SK-N-SH treated with all-trans-retinoic acid at 6 μM for 48 hours (cell line): ENCODE results near the gene TAS2R60.
"Not testable (repeated sequence)": the region's sequence is repeated elsewhere in the genome, so short reads cannot be mapped to it uniquely, and the experiment has no call there.

ENCODE experiments used
- ATAC-seq: fragments of 200-7000 bp; cut with Tn5 transposase; 3 replicates; pipeline ENCODE4 v1.9.1; 2020; ENCODE audit warnings: mild to moderate bottlenecking, moderate library complexity
- ARNTL ChIP-seq: fragments of 450-650 bp; formaldehyde crosslinking; IDR thresholded peaks from 2 replicates; pipeline ENCODE4 v1.5.0; 2020; ENCODE audit warnings: low read depth, mild to moderate bottlenecking, moderate library complexity, borderline replicate concordance
- ESRRG ChIP-seq: fragments of 250-450 bp; sonication (Bioruptor Pico); IDR thresholded peaks from 2 replicates; pipeline ENCODE4 v1.6.1; 2021; ENCODE audit warnings: mild to moderate bottlenecking
- GLIS3 ChIP-seq: fragments of 250-450 bp; sonication (Bioruptor Pico); IDR thresholded peaks from 2 replicates; pipeline ENCODE4 v1.5.0; 2020; ENCODE audit warnings: mild to moderate bottlenecking, moderate library complexity
- ISL1 ChIP-seq: fragments of 250-450 bp; sonication (Bioruptor Pico); IDR thresholded peaks from 2 replicates; pipeline ENCODE4 v2.1.2; 2022; ENCODE audit warnings: mild to moderate bottlenecking, moderate library complexity
- OSR1 ChIP-seq: fragments of 250-450 bp; sonication (Bioruptor Pico); IDR thresholded peaks from 2 replicates; pipeline ENCODE4 v1.8.0; 2022; ENCODE audit warnings: moderate library complexity, mild to moderate bottlenecking, inconsistent platforms
- RARB ChIP-seq: fragments of 250-450 bp; sonication (Bioruptor Pico); IDR thresholded peaks from 2 replicates; pipeline ENCODE4 v1.8.0; 2021; ENCODE audit warnings: mild to moderate bottlenecking, moderate library complexity
- SNAI2 ChIP-seq: fragments of 250-450 bp; sonication (Bioruptor Pico); IDR thresholded peaks from 2 replicates; pipeline ENCODE4 v1.5.0; 2020; ENCODE audit warnings: mild to moderate bottlenecking, moderate library complexity
- ZC3H10 ChIP-seq: fragments of 250-450 bp; sonication (Bioruptor Pico); IDR thresholded peaks from 2 replicates; pipeline ENCODE4 v1.5.1; 2021; ENCODE audit warnings: mild to moderate bottlenecking, moderate library complexity
- ZFP3 ChIP-seq: fragments of 250-450 bp; sonication (Bioruptor Pico); IDR thresholded peaks from 2 replicates; pipeline ENCODE4 v1.5.0; 2020; ENCODE audit warnings: mild to moderate bottlenecking, moderate library complexity
- ZNF565 ChIP-seq: fragments of 450-650 bp; formaldehyde crosslinking; conservative IDR thresholded peaks from 2 replicates; pipeline ENCODE4 v1.5.0; 2020; ENCODE audit warnings: low read depth, mild to moderate bottlenecking, moderate library complexity
- ZNF70 ChIP-seq: fragments of 450-650 bp; formaldehyde crosslinking; IDR thresholded peaks from 2 replicates; pipeline ENCODE4 v1.5.0; 2020; ENCODE audit warnings: mild to moderate bottlenecking, moderate library complexity
- ZNF8 ChIP-seq: fragments of 450-650 bp; formaldehyde crosslinking; IDR thresholded peaks from 2 replicates; pipeline ENCODE4 v1.5.0; 2020; ENCODE audit warnings: mild to moderate bottlenecking, moderate library complexity
- TF ChIP-seq, protein P1 (sequence below): fragments of 250-450 bp; sonication (Bioruptor Pico); IDR thresholded peaks from 2 replicates; pipeline ENCODE4 v1.8.0; 2021; ENCODE audit warnings: low read depth, mild to moderate bottlenecking, moderate library complexity, borderline replicate concordance
- TF ChIP-seq, protein P2 (sequence below): fragments of 250-450 bp; sonication (Bioruptor Pico); IDR thresholded peaks from 2 replicates; pipeline ENCODE4 v1.5.0; 2020; ENCODE audit warnings: mild to moderate bottlenecking, moderate library complexity
- TF ChIP-seq, protein P3 (sequence below): fragments of 250-450 bp; sonication (Bioruptor Pico); IDR thresholded peaks from 2 replicates; pipeline ENCODE4 v1.5.1; 2020; ENCODE audit warnings: low read depth, mild to moderate bottlenecking, moderate library complexity
- TF ChIP-seq, protein P4 (sequence below): fragments of 250-450 bp; sonication (Bioruptor Pico); IDR thresholded peaks from 2 replicates; pipeline ENCODE4 v1.8.0; 2020; ENCODE audit warnings: mild to moderate bottlenecking, moderate library complexity, borderline replicate concordance
- TF ChIP-seq, protein P5 (sequence below): fragments of 250-450 bp; sonication (Bioruptor Pico); IDR thresholded peaks from 2 replicates; pipeline ENCODE4 v1.5.1; 2021; ENCODE audit warnings: mild to moderate bottlenecking, moderate library complexity

Gene TAS2R60

DNA sequence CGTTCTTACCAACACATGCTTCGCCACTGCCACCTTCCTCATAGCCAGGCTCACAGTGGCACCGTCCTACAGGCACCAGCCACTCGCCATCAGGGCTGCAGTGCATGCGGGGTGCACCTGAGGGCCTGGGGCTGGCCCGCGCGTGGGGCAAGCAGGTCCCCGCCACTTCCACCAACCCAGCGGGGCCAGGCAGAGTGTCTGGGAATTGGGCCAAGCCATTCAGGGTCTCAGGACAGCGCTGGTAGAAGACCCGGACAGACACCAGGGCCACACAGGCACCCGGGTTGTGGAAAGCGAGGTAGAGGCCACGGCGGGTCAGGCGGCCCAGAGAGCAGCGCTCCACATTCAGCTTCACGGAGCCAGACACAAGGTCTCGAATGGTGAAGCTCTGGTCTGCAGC, 43.6 kb upstream of the TAS2R60 start (continued):
- no peak for TF ChIP-seq ZC3H10 (CRISPR knock-in tag)
- no peak for TF ChIP-seq OSR1 (CRISPR knock-in tag)
- no peak for TF ChIP-seq ISL1 (CRISPR knock-in tag)
- TF ChIP-seq ZNF8: no peak
- TF ChIP-seq ZFP3 (CRISPR knock-in tag): no peak

DNA sequence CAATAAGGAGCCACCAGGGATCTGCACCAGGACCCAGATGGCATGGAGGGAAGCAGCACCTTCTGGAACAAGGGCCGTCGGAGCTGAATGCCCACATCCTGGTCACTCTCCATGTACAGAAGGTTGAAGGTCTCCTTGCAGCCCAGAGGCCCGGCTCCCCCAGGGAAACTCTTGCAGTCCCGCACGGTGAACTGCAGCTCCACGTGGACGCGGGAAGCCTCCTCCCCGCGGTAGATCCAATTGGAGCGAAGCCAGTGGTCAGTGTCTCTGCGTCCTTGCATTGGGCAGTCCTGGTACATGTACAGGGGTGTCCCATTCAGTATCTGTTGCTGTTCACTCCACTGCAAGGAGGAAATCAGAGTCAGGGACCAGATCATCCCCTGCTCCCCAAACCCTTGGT, 42.0 kb upstream of the TAS2R60 start:
- TF ChIP-seq, protein P1, sequence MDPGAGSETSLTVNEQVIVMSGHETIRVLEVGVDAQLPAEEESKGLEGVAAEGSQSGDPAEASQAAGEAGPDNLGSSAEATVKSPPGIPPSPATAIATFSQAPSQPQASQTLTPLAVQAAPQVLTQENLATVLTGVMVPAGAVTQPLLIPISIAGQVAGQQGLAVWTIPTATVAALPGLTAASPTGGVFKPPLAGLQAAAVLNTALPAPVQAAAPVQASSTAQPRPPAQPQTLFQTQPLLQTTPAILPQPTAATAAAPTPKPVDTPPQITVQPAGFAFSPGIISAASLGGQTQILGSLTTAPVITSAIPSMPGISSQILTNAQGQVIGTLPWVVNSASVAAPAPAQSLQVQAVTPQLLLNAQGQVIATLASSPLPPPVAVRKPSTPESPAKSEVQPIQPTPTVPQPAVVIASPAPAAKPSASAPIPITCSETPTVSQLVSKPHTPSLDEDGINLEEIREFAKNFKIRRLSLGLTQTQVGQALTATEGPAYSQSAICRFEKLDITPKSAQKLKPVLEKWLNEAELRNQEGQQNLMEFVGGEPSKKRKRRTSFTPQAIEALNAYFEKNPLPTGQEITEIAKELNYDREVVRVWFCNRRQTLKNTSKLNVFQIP: no peak
- TF ChIP-seq RARB (CRISPR knock-in tag) (no peak), GLIS3 (CRISPR knock-in tag) (no peak), ARNTL (CRISPR knock-in tag) (no peak), OSR1 (CRISPR knock-in tag) (no peak), SNAI2 (CRISPR knock-in tag) (no peak), ZNF8 (no peak), ZNF565 (CRISPR knock-in tag) (no peak)
- TF ChIP-seq, protein P2, sequence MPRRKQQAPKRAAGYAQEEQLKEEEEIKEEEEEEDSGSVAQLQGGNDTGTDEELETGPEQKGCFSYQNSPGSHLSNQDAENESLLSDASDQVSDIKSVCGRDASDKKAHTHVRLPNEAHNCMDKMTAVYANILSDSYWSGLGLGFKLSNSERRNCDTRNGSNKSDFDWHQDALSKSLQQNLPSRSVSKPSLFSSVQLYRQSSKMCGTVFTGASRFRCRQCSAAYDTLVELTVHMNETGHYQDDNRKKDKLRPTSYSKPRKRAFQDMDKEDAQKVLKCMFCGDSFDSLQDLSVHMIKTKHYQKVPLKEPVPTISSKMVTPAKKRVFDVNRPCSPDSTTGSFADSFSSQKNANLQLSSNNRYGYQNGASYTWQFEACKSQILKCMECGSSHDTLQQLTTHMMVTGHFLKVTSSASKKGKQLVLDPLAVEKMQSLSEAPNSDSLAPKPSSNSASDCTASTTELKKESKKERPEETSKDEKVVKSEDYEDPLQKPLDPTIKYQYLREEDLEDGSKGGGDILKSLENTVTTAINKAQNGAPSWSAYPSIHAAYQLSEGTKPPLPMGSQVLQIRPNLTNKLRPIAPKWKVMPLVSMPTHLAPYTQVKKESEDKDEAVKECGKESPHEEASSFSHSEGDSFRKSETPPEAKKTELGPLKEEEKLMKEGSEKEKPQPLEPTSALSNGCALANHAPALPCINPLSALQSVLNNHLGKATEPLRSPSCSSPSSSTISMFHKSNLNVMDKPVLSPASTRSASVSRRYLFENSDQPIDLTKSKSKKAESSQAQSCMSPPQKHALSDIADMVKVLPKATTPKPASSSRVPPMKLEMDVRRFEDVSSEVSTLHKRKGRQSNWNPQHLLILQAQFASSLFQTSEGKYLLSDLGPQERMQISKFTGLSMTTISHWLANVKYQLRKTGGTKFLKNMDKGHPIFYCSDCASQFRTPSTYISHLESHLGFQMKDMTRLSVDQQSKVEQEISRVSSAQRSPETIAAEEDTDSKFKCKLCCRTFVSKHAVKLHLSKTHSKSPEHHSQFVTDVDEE: no peak
- TF ChIP-seq, protein P3, sequence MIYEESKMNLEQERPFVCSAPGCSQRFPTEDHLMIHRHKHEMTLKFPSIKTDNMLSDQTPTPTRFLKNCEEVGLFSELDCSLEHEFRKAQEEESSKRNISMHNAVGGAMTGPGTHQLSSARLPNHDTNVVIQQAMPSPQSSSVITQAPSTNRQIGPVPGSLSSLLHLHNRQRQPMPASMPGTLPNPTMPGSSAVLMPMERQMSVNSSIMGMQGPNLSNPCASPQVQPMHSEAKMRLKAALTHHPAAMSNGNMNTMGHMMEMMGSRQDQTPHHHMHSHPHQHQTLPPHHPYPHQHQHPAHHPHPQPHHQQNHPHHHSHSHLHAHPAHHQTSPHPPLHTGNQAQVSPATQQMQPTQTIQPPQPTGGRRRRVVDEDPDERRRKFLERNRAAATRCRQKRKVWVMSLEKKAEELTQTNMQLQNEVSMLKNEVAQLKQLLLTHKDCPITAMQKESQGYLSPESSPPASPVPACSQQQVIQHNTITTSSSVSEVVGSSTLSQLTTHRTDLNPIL (CRISPR knock-in tag): no peak
- TF ChIP-seq, protein P4, sequence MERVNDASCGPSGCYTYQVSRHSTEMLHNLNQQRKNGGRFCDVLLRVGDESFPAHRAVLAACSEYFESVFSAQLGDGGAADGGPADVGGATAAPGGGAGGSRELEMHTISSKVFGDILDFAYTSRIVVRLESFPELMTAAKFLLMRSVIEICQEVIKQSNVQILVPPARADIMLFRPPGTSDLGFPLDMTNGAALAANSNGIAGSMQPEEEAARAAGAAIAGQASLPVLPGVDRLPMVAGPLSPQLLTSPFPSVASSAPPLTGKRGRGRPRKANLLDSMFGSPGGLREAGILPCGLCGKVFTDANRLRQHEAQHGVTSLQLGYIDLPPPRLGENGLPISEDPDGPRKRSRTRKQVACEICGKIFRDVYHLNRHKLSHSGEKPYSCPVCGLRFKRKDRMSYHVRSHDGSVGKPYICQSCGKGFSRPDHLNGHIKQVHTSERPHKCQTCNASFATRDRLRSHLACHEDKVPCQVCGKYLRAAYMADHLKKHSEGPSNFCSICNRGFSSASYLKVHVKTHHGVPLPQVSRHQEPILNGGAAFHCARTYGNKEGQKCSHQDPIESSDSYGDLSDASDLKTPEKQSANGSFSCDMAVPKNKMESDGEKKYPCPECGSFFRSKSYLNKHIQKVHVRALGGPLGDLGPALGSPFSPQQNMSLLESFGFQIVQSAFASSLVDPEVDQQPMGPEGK (CRISPR knock-in tag): no peak
- TF ChIP-seq, protein P5, sequence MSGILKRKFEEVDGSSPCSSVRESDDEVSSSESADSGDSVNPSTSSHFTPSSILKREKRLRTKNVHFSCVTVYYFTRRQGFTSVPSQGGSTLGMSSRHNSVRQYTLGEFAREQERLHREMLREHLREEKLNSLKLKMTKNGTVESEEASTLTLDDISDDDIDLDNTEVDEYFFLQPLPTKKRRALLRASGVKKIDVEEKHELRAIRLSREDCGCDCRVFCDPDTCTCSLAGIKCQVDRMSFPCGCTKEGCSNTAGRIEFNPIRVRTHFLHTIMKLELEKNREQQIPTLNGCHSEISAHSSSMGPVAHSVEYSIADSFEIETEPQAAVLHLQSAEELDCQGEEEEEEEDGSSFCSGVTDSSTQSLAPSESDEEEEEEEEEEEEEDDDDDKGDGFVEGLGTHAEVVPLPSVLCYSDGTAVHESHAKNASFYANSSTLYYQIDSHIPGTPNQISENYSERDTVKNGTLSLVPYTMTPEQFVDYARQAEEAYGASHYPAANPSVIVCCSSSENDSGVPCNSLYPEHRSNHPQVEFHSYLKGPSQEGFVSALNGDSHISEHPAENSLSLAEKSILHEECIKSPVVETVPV (CRISPR knock-in tag): no peak
- no peak for ATAC-seq

DNA sequence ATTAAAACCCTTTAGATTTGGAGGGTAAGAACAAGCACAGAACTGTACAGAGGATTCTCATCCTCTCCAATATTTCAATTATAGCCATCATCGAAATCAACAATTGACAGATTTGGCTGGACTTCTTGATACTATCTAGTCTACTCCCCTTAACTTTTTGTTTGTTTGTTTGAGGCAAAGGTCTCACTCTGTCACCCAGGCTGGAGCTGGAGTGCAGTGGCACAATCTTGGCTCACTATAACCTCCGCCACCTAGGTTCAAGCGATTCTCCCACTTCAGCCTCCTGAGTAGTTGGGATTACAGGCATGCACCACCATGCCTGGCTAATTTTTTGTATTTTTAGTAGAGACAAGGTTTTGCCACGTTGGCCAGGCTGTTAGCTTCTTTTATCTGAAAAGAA, 41.0 kb upstream of the TAS2R60 start:
- not testable (repeated sequence) for ATAC-seq

DNA sequence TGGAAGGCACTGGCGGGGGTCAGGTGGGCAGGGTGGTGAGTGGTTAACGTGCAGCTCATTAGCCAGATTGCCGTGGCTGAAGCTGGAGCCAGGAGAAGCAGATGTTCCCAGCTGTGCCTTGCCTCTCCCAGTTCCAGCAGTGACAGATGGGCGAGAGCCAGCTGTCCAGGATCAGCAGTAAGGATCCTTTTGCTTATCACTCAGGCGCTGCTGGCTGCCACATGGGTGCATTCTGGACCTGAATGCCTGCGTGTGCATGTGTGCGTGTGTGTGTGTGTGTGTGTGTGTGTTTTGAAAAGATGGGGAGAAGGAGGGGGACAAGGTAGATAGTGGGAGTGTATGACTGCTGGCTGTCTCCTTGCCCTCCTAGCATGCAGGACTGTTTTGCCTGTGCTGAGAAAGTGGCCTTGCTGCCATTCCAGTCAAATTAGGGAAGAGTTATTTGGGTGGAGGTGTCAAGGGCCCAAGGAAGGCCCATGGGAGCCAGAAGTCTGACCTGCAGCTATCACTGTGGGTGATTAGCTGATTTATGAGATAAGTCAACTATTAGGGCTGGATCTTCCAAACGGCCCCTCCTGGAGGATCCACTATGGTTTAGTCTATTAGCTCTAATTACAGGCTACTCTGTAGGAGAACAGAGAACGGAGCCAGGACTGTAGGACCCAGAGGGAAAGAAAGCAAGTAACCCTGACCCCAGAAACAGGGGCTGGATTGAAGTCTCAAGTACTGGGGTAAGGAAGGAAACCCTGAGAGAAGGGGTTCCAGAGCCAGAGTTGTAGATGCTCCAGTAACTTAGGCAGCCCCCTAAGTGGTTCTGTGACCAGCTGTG, 37.9 kb upstream of the TAS2R60 start:
- TF ChIP-seq OSR1 (CRISPR knock-in tag) (no peak), RARB (CRISPR knock-in tag) (no peak), SNAI2 (CRISPR knock-in tag) (no peak), ZFP3 (CRISPR knock-in tag) (no peak), ARNTL (CRISPR knock-in tag) (no peak), ESRRG (CRISPR knock-in tag) (no peak), ISL1 (CRISPR knock-in tag) (no peak), ZNF70 (CRISPR knock-in tag) (no peak), ZNF565 (CRISPR knock-in tag) (no peak), ZNF8 (no peak)
- TF ChIP-seq, protein P3 (CRISPR knock-in tag): no peak
- TF ChIP-seq, protein P1: no peak
- TF ChIP-seq, protein P5 (CRISPR knock-in tag): no peak
- ATAC-seq: no peak
